Thyroid gland (tissue), 4 donors: Measurements from ENCODE around the gene CYB5R2. TPM values are rescaled to one million over a fixed set of nuclear protein-coding genes. Genes with fewer than 3 reads are reported as not detected.

Experiments used
- DNase-seq, 2 donors: peaks; one replicate each; pipeline ENCODE4 v3.0.0-alpha.2; 2019
- H3K27ac ChIP-seq, 3 donors: fragments of 200-600 bp; sonication (generic); 1 replicate in 2 of 3; 2 replicates in 1 of 3; pipeline ENCODE4 v1.5.1; 2016 to 2019; ENCODE audit warnings: mild to moderate bottlenecking in 1 of 3, moderate library complexity in 1 of 3
- H3K27me3 ChIP-seq: fragments of 200-600 bp; sonication (generic); one replicate; pipeline ENCODE4 v1.5.1; 2019
- H3K36me3 ChIP-seq, 2 donors: fragments of 200-600 bp; sonication (generic); one replicate each; pipeline ENCODE4 v1.5.1; 2016 to 2019
- H3K4me1 ChIP-seq, 2 donors: fragments of 200-600 bp; sonication (generic); one replicate each; pipeline ENCODE4 v1.5.1; 2017 to 2019
- H3K4me3 ChIP-seq, 3 donors: fragments of 200-600 bp; sonication (generic); replicated peaks in 1 of 3; 1 replicate in 2 of 3; 2 replicates in 1 of 3; pipeline ENCODE4 v1.5.1; 2016; ENCODE audit warnings: mild to moderate bottlenecking in 1 of 3
- H3K9me3 ChIP-seq: fragments of 200-600 bp; sonication (generic); one replicate; pipeline ENCODE4 v1.5.1; 2017
- POLR2A ChIP-seq, 2 donors: fragments of 450-650 bp; IDR thresholded peaks; one replicate each; pipeline ENCODE4 v1.6.1; 2017; ENCODE audit warnings: antibody characterized with exemption in 2 of 2, mild to moderate bottlenecking in 2 of 2, moderate library complexity in 1 of 2
- WGBS, 2 donors: methylation state at CpG; one replicate each; pipeline ENCODE4 v1.1.5; 2017; 5-methylcytosine and 5-hydroxymethylcytosine counted together
- intact Hi-C: fragments of 100-400 bp; cut with DNase I; formaldehyde crosslinking; loops from one replicate; pipeline ENCODE4 v1.15.1; 2023
- total RNA-seq, 4 donors: library from RNA; depleted of rRNA; stranded (reverse); fragments of >200 nt; gene quantifications; one replicate each; pipeline ENCODE4 v1.2.3, GENCODE V29; 2016
- TF ChIP-seq, protein P1 (sequence below), 6 experiments: fragments of 200-600 bp in 3 of 6; fragments of 450-650 bp in 3 of 6; sonication (generic) in 3 of 6; IDR thresholded peaks; one replicate each; pipeline ENCODE4 v1.5.1; 2016 to 2019; ENCODE audit warnings: antibody characterized with exemption in 6 of 6, mild to moderate bottlenecking in 2 of 6, inconsistent platforms in 1 of 6, moderate library complexity in 1 of 6

CYB5R2 gene
- total RNA-seq, 4 donors from 2014 or later: 7.2 to 9.3 (median 8.5) TPM

DNA sequence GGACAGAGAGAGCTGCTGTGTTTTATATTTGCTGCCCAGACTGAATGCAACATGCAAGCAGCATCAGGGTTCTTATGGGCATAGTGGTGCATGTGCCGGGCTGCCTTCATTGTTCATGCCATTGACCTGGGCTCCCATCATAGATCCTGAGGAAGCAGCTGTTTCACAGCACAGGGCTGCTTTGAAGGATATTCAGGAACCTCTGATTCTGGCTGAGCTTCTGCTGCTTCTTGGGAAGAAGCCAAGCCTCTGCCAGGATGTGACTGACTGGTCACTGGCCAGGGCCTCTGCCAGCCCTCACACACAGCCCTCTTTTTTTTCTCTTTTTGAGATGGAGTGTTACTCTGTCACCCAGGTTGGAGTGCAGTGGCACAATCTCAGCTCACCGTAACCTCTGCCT, 43.3 kb downstream of the CYB5R2 start:
- TF ChIP-seq POLR2A (IDR thresholded peaks at IDR 0.05): no peak
- TF ChIP-seq, protein P1, sequence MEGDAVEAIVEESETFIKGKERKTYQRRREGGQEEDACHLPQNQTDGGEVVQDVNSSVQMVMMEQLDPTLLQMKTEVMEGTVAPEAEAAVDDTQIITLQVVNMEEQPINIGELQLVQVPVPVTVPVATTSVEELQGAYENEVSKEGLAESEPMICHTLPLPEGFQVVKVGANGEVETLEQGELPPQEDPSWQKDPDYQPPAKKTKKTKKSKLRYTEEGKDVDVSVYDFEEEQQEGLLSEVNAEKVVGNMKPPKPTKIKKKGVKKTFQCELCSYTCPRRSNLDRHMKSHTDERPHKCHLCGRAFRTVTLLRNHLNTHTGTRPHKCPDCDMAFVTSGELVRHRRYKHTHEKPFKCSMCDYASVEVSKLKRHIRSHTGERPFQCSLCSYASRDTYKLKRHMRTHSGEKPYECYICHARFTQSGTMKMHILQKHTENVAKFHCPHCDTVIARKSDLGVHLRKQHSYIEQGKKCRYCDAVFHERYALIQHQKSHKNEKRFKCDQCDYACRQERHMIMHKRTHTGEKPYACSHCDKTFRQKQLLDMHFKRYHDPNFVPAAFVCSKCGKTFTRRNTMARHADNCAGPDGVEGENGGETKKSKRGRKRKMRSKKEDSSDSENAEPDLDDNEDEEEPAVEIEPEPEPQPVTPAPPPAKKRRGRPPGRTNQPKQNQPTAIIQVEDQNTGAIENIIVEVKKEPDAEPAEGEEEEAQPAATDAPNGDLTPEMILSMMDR (IDR thresholded peaks at IDR 0.05): no peak
- H3K9me3 ChIP-seq: no peaks in the 10 kb centered on the region
- WGBS, 2 donors: 69 to 74% methylated on average over 2 of the region's 2 CpGs
- no peak overlapping the region for H3K4me3 ChIP-seq
- peak overlapping the region; percentile 4 to 43 (median 17) for H3K27ac ChIP-seq
- H3K36me3 ChIP-seq: peaks cover 34 to 63% of the 10 kb centered on the region in 2 donors
- H3K27me3 ChIP-seq: no peaks in the 10 kb centered on the region
- peaks cover 0 to 6% of the 10 kb centered on the region in 2 donors for H3K4me1 ChIP-seq
- intact Hi-C loops: no loop called here
- DNase-seq: peak; percentile 77 to 83

DNA sequence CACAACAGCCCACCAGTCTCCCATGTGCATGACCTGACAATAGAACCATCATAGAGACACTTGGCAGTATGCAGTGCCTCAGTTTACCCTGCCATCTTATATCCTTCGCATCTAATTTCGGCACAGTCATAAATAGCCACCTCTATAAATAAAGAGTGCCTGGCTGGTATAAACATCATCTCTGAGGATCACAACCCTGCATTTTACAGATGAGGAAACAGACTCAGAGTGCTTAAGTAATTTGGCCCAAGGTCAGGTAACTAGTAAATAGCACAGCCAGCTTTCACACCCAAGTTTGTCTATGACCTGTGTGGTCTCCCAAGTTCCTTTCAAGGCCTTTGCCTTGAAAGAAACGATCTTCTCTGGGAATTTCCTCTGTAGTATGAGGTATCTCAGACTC, 44.6 kb downstream of the CYB5R2 start:
- Histone ChIP-seq H3K9me3 (no peaks in the 10 kb centered on the region), H3K4me3 (no peak overlapping the region), H3K36me3 (peaks cover 27 to 52% of the 10 kb centered on the region in 2 donors), H3K4me1 (peaks cover 0 to 4% of the 10 kb centered on the region in 2 donors), H3K27me3 (no peaks in the 10 kb centered on the region), H3K27ac (no peak overlapping the region)
- DNase-seq: no peak
- TF ChIP-seq POLR2A (IDR thresholded peaks at IDR 0.05): no peak
- TF ChIP-seq, protein P1 (IDR thresholded peaks at IDR 0.05): no peak
- intact Hi-C loops: no loop called here
- WGBS, 2 donors: 84 to 95% methylated on average over 3 of the region's 3 CpGs

DNA sequence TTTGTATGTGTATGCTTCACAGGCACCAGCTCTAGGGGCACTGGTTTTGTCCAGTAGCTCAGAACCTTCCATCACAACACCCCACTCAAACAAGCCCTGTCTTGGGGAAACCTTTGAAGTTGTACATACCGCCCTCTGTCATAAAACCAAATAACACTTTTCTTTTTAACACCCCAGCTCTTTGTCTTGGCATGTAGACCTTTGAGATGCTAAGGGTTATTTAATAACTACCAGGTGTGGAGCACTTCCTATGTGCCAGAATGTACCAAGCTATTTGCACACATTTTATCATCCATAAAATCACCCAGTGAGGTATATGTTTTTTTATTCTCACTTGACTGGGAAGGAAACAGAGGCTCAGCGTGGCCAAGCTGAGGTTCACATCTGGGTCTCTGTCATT, 50.6 kb downstream of the CYB5R2 start:
- Histone ChIP-seq H3K4me3 (no peak overlapping the region), H3K27ac (no peak overlapping the region), H3K27me3 (no peaks in the 10 kb centered on the region), H3K9me3 (no peaks in the 10 kb centered on the region), H3K4me1 (peaks cover 9 to 11% of the 10 kb centered on the region in 2 donors), H3K36me3 (peaks cover 8 to 21% of the 10 kb centered on the region in 2 donors)
- no peak for DNase-seq
- no peak for TF ChIP-seq POLR2A (IDR thresholded peaks at IDR 0.05)
- 91 to 99% methylated on average over 2 of the region's 2 CpGs for WGBS, 2 donors
- intact Hi-C loops: no loop called here

DNA sequence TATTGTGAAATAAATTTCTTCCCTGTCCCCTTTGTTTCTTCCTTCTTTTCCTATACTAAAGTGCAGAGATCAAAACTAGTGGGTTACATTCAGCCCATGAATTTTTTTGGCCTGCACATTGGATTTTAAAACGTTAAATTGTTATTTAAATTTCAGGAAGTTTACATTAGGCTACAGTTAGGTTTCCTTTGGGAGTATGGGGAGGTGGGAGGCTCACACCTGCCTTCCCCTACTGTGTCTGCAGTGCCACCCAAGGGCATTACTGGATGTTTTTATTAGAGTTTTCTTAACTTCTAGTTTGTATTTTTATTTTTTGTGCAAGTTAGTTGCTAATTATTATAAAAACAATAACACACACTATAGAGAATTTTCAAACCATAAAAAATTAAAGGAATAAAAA, 51.7 kb downstream of the CYB5R2 start:
- no peak for DNase-seq
- Histone ChIP-seq H3K36me3 (peaks cover 8 to 19% of the 10 kb centered on the region in 2 donors), H3K27ac (no peak overlapping the region), H3K9me3 (no peaks in the 10 kb centered on the region), H3K4me3 (no peak overlapping the region), H3K4me1 (peaks cover 9 to 12% of the 10 kb centered on the region in 2 donors), H3K27me3 (no peaks in the 10 kb centered on the region)
- no peak for TF ChIP-seq POLR2A (IDR thresholded peaks at IDR 0.05)
- TF ChIP-seq, protein P1 (IDR thresholded peaks at IDR 0.05): no peak
- 23% methylated on average over 1 of the region's 1 CpG for WGBS, 2 donors
- intact Hi-C loops: no loop called here

DNA sequence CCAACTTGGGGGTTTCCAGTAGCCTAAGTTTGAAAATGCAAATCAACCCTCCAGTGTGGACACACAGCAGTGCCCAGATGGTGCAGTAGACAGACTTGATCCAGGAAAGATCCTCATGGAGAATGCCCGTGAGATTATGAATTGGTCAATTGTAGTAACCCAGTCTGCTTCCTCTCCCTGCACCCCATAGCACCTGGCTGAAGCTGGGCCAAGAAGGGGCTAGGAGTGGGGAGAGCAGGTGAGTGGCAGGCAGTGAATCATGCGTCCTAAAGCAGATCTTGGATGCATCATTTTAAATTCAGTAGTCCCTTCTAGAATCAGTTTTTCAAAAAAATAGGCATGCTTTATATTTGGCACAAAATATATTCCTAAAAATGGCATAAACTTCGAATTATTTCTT, 52.2 kb downstream of the CYB5R2 start:
- Histone ChIP-seq H3K27ac (no peak overlapping the region), H3K9me3 (no peaks in the 10 kb centered on the region), H3K36me3 (peaks cover 8 to 14% of the 10 kb centered on the region in 2 donors), H3K4me1 (peaks cover 9 to 12% of the 10 kb centered on the region in 2 donors), H3K4me3 (no peak overlapping the region), H3K27me3 (no peaks in the 10 kb centered on the region)
- TF ChIP-seq, protein P1 (IDR thresholded peaks at IDR 0.05): no peak
- TF ChIP-seq POLR2A (IDR thresholded peaks at IDR 0.05): no peak
- DNase-seq: no peak
- intact Hi-C loops: no loop called here
- WGBS, 2 donors: 83 to 88% methylated on average over 3 of the region's 3 CpGs

DNA sequence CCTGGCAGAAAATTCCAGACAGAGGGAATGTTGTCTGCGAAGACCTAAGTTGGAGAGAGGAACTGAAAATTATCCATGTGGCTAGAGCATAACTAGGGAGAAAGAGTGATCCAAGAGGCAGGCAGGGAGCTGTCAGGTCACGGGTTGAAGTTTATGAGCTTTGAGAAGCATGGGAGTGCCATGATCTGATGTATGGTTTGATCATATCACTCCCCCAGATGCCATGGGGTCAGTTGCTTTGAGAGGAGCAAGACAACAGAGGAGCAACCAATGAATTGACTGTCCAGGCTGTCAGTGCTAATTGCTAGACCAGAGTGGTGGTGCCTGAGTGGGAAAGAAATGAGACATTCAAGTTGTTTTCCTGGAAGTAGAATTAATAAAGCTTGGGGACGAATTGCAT, 54.0 kb downstream of the CYB5R2 start:
- no peaks in the 10 kb centered on the region for H3K9me3 ChIP-seq
- intact Hi-C loops: no loop called here
- peak overlapping the region in 1 of 3 donors; percentile 7 for H3K27ac ChIP-seq
- WGBS, 2 donors: 92% methylated on average over 3 of the region's 3 CpGs
- H3K36me3 ChIP-seq: peaks cover 3 to 8% of the 10 kb centered on the region in 2 donors
- H3K27me3 ChIP-seq: no peaks in the 10 kb centered on the region
- TF ChIP-seq POLR2A (IDR thresholded peaks at IDR 0.05): no peak
- peaks cover 9 to 12% of the 10 kb centered on the region in 2 donors for H3K4me1 ChIP-seq
- H3K4me3 ChIP-seq: no peak overlapping the region
- DNase-seq: no peak
